Heart right ventricle (tissue), 16 donors: ENCODE results near the gene RARS1. TPM values are rescaled to one million over a fixed set of nuclear protein-coding genes. Genes with fewer than 3 reads are reported as not detected.

ENCODE experiments used
- ATAC-seq, 8 donors: fragments of 200-7000 bp; cut with Tn5 transposase; one replicate each; pipeline ENCODE4 v1.9.1; 2020; ENCODE audit warnings: mild to moderate bottlenecking in 8 of 8, moderate library complexity in 8 of 8, moderate number of reproducible peaks in 1 of 8
- DNase-seq, 2 donors: peaks; one replicate each; pipeline ENCODE4 v3.0.0-alpha.2; 2020
- H3K27ac ChIP-seq, 10 donors: fragments of 200-600 bp; sonication (generic) in 2 of 10; one replicate each; pipeline versions ENCODE4 v1.5.0 to v1.8.0; 2020 to 2022; ENCODE audit warnings: mild to moderate bottlenecking in 3 of 10
- H3K27me3 ChIP-seq, 7 donors: fragments of 200-600 bp; one replicate each; pipeline ENCODE4 v1.8.0; 2021 to 2022; ENCODE audit warnings: mild to moderate bottlenecking in 2 of 7
- H3K36me3 ChIP-seq, 9 donors: fragments of 200-600 bp; sonication (generic) in 1 of 9; one replicate each; pipeline versions ENCODE4 v1.5.0 to v1.8.0; 2020 to 2022; ENCODE audit warnings: mild to moderate bottlenecking in 2 of 9
- H3K4me1 ChIP-seq, 9 donors: fragments of 200-600 bp; sonication (generic) in 1 of 9; one replicate each; pipeline versions ENCODE4 v1.5.0 to v1.8.0; 2020 to 2022; ENCODE audit warnings: mild to moderate bottlenecking in 4 of 9
- H3K4me3 ChIP-seq, 10 donors: fragments of 200-600 bp; sonication (generic) in 2 of 10; one replicate each; pipeline versions ENCODE4 v1.5.0 to v1.8.0; 2020 to 2022; ENCODE audit warnings: mild to moderate bottlenecking in 7 of 10, moderate library complexity in 2 of 10
- H3K9me3 ChIP-seq, 11 donors: fragments of 200-600 bp in 10 of 11; sonication (generic) in 2 of 11; one replicate each; pipeline versions ENCODE4 v1.5.0 to v1.8.0; 2013 to 2022; ENCODE audit warnings: mild to moderate bottlenecking in 2 of 11, control low read depth in 1 of 11, moderate library complexity in 1 of 11
- CTCF ChIP-seq, 9 donors: fragments of 200-600 bp; sonication (generic) in 2 of 9; IDR thresholded peaks; one replicate each; pipeline versions ENCODE4 v1.5.0 to v1.8.0; 2021 to 2022; ENCODE audit warnings: antibody characterized with exemption in 9 of 9, mild to moderate bottlenecking in 5 of 9, moderate library complexity in 1 of 9
- WGBS, 2 donors: extraction: QIAGEN DNeasy Blood & Tissue Kit; methylation state at CpG; one replicate each; pipeline ENCODE4 v1.1.7; 2013; ENCODE audit warnings: inconsistent platforms in 1 of 2; 5-methylcytosine and 5-hydroxymethylcytosine counted together
- intact Hi-C, 10 donors: fragments of 100-400 bp; cut with DNase I; formaldehyde crosslinking; loops; one replicate each; pipeline versions ENCODE4 v1.11.1 to v1.14.2; 2022
- polyA plus RNA-seq, 2 donors: library from polyadenylated mRNA; stranded (reverse); fragments of 200-250 nt; gene quantifications; one replicate each; pipeline ENCODE4 v1.2.3, GENCODE V29; 2013
- total RNA-seq, 10 donors: library from RNA; stranded (reverse); fragmentation: NEBNext Ultra II Directional in 3 of 10; extraction: Animal tissue kit (Norgen Biotek cat#: 25700) in 3 of 10; gene quantifications; one replicate each; pipeline versions ENCODE4 v1.2.1 to v1.2.4, GENCODE V29; 2021 to 2023
- donor health status: Arrhythmogenic right ventricular cardiomyopathy.
- donor health status: ischemic (EF 13 %, LVEDD 7.1; RV severe dilation, severe dysfunction).
- donor health status: healthy with polysubstance abuse.
- donor health status: DM: no; HTN: yes; CAD: no.
- donor health status: DM: no; HTN: no; CAD: no.
- donor health status: ischemic (EF 25% LVEDD 6.9; RV normal size, moderate dysfunction).
- donor health status: ischemic (EF 25% LVEDD 5.7; RV mildly dilated, moderate dysfunction).
- donor health status: healthy.
- donor health status: DM: yes; HTN: yes; CAD: no.
- donor health status: Ischemic cardiomyopathy.
- donor health status: ischemic (EF 35%, LVEDD 5.7; RV mildly dilated, moderate dysfunction).
- donor health status: nonischemic (EF 11% LVEDD 7.7; RV severe dilation, severe dysfunction).
- donor health status: DM: yes; HTN: yes; CAD: no.
- donor health status: PGD.
- donor health status: ischemic (EF 29% LVEDD 5.4; RV normal size, mild dysfunction).
- donor health status: nonischemic (EF 23%, LVEDD 6.1; RV moderate dilation, normal function).

Gene RARS1
- total and polyA plus RNA-seq, 12 donors: 22.4 to 52.5 (median 45.2) TPM

- no peaks in the 10 kb centered on the region for H3K27me3 ChIP-seq
- no peak overlapping the region for H3K27ac ChIP-seq
- H3K4me3 ChIP-seq: no peak overlapping the region
- DNase-seq (no peak), ATAC-seq (no peak)
- intact Hi-C loops: no loop called here
- WGBS, 2 donors: 46 to 54% methylated on average over 5 of the region's 5 CpGs
- H3K36me3 ChIP-seq: no peaks in the 10 kb centered on the region
- H3K9me3 ChIP-seq: no peaks in the 10 kb centered on the region
- TF ChIP-seq CTCF (IDR thresholded peaks at IDR 0.05): no peak
- H3K4me1 ChIP-seq: no peaks in the 10 kb centered on the region
Measured at GRCh38 chr5:168464214-168464613, 22.1 kb upstream of the RARS1 start.

GRCh38 chr5:168464641-168465040, 21.6 kb upstream of the RARS1 start:
- DNase-seq (no peak), ATAC-seq (no peak)
- 92 to 93% methylated on average over 20 of the region's 20 CpGs for WGBS, 2 donors
- TF ChIP-seq CTCF (IDR thresholded peaks at IDR 0.05): no peak
- Histone ChIP-seq H3K4me3 (no peak overlapping the region), H3K9me3 (no peaks in the 10 kb centered on the region), H3K27me3 (no peaks in the 10 kb centered on the region), H3K36me3 (no peaks in the 10 kb centered on the region), H3K4me1 (no peaks in the 10 kb centered on the region), H3K27ac (no peak overlapping the region)
- intact Hi-C loops: no loop called here

- no peak for TF ChIP-seq CTCF (IDR thresholded peaks at IDR 0.05)
- no peaks in the 10 kb centered on the region for H3K27me3 ChIP-seq
- no peaks in the 10 kb centered on the region for H3K9me3 ChIP-seq
- no peak overlapping the region for H3K4me3 ChIP-seq
- intact Hi-C loops: no loop called here
- peaks cover 0 to 4% (median 0%) of the 10 kb centered on the region in 9 donors for H3K4me1 ChIP-seq
- 82 to 85% methylated on average over 12 of the region's 12 CpGs for WGBS, 2 donors
- no peak overlapping the region for H3K27ac ChIP-seq
- ATAC-seq: no peak
- no peaks in the 10 kb centered on the region for H3K36me3 ChIP-seq
- no peak for DNase-seq
Measured at GRCh38 chr5:168467755-168468330, 18.4 kb upstream of the RARS1 start.

GRCh38 chr5:168468836-168469235, 17.4 kb upstream of the RARS1 start:
- H3K4me3 ChIP-seq: no peak overlapping the region
- DNase-seq: no peak
- no peaks in the 10 kb centered on the region for H3K9me3 ChIP-seq
- H3K36me3 ChIP-seq: no peaks in the 10 kb centered on the region
- no peaks in the 10 kb centered on the region for H3K27me3 ChIP-seq
- 70 to 74% methylated on average over 8 of the region's 8 CpGs for WGBS, 2 donors
- intact Hi-C loops: no loop called here
- TF ChIP-seq CTCF (IDR thresholded peaks at IDR 0.05): no peak
- H3K4me1 ChIP-seq: peaks cover 0 to 4% (median 0%) of the 10 kb centered on the region in 9 donors
- H3K27ac ChIP-seq: no peak overlapping the region
- no peak for ATAC-seq
